Femur (tissue), 1 donor: ENCODE results near the gene CCDC12.

Experiments used
- DNase-seq: peaks from one replicate; pipeline ENCODE4 v3.0.0-alpha.2; 2017

The CCDC12 gene

DNA sequence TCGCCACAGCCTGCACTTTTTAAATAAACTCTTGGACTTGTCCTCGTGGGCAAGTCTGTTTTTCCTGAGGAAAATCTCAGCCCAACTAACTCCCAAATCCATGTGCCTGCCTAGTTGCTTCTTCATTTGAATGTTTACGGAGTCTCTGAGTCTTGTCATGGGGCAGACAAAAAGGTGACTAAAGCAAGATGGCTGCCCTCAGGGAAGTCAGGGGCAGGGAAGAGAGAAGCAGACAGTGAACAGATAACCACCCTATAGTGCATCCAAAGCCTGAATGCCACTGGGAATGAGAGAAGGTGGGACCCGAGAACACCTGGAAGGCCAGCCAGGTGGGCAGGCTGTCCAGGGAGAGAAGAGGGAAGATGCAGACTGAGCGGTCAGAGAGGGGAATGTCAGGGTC, 21.4 kb downstream of the CCDC12 start:
- no peak for DNase-seq

DNA sequence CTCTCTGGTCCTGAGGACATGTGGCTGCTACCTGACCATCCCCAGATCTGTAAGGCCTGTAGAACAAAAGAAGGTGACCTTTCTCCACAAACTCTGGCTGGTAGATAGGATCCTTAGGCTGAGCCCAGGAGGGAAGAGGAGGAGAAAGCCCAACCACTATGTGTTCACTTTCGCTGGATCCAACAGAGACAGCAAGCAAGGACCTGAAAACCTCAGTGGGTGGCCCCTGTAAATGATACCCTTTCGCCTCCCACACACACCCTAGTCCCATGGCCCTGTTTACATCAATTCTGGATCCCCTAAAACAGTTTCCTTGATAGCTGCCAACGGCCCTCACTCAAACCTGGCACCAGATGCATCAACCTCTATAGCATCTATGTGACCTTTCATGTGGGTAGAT, 22.4 kb downstream of the CCDC12 start:
- DNase-seq, result no peak

DNA sequence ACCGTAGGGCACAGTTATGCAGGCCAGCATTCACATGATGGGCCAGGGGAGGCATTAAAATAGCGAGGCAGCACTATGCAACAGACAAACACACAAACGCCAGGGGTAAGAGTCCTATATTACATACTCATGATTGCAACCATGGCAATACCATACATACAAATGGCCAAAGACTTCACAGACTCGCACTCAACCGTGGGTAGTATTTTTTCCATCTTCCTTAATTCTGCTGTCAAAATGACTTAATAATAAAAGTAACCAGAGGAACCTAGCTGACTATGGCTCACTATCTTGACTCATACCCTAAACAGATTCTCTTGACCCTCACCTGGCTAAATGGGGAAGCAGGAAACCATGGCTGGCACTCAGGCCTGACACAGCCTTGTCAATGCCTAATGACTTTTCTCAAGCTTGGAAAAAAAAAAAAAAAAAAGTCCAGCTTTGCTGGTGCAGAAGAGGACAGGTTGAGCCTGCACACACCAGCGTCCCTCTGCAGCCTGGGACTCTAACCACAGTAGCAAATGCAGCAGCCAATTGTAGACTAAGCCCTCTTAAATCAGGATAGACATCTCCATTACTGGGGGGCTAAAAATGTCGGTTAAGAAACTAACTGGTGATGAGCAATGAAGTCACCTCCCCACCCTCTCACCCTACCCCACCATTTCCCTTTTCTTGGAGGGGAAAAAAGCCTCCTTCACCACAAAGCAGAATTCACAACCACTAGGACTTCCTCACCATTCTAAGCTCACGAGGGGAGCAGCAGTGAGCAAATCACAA, 23.1 kb downstream of the CCDC12 start:
- DNase-seq, result no peak

DNA sequence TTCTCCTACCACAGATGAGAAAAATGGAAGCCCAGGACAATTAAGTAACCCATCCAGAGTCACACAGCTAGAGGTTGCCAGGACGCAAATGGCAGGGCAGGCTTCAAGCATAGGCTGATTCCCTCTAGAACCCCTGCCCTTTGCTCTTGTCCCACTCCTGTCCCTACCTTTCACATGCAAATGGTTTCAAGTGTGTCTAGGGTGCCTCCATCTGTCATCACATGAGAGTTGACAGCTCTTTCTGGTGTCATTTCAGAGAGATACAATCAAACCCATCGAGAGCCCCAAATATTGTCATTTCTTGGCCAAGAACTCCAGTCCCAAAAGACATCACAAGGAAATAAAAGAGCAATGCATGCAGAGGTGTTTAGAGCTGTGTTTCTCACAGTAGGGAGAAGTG, 23.7 kb downstream of the CCDC12 start:
- DNase-seq, result no peak

DNA sequence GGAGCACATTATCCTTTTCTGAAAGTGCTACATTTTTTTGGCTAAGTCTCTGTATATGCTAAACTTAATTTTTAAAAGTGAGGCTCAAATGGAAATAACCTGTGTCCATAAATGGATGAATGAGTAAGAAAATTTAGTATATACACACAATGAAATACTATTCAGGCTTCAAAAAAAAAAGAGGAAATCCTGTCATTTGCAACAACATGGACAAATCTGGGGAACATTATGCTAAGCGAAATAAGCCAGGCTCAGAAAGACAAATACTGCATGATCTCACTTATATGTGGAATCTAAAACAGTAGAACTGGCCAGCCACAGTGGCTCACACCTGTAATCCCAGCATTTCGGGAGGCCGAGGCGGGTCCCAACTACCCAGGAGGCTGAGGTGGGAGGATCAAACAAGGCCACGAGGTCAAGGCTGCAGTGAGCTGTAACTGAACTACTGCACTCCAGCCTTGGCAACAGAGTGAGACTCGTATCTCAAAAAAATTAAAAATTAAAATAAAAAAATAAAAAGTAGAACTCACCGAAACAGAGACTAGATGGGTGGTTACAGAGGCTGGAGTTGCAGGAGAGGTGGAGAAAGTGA, 25.8 kb downstream of the CCDC12 start:
- DNase-seq, result no peak

DNA sequence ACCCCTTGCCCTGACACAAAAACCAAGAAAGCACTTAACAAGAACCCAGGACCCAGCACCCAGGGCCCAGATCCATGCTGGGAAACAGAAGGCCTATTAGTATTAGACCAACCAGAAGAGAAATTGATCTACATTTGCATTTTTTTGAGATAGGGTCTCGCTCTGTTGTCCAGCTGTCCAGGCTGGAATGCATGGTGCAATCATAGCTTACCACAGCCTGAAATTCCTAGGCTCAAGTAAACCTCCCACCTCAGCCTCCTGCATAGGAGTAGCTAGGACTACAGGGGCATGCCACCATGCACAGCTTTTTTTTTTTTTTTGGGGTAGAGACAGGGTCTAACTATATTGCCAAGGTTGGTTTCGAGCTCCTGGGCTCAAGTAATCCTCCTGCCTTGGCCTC, 26.4 kb downstream of the CCDC12 start:
- DNase-seq, result no peak

DNA sequence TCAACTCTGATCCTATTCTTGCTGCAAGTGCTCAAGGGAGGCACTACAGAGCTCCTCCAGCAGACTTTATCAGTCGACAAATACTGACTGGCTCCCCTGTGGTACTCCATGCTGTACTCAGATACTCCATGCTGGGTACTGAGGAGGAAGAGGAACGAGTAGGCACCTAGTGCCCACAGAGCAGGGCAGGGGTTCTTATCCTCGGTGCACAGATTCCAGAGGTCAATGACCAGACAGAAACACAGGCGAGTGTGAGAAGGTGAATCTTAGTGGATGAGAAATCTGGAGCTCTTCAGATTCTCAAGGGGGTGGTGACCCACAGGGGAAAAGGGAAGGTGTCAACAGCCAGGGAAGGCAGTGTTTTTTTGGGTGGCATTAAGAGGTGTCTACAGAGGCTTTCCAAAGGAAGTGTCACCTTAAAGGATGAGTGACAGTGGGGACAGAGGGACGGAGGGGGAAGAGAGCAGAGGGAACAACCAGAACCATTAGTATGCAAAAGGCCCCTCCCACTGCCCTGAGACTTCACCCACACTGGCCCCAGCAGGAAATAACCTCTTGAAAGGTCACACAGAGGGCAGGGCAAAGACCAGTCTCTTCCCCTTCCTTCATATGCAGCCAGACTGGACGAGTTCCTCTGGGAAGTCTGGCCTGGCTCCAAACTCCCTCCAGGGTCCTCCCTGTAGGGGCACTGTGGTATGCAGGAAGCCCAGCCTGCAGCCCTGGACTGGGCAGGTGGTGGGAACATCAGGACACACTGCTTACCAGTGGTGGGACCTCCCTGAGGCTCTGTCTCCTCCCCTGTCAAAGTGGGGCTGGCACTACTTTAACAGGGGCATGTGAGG, 27.5 kb downstream of the CCDC12 start:
- DNase-seq, result peak; percentile 43

DNA sequence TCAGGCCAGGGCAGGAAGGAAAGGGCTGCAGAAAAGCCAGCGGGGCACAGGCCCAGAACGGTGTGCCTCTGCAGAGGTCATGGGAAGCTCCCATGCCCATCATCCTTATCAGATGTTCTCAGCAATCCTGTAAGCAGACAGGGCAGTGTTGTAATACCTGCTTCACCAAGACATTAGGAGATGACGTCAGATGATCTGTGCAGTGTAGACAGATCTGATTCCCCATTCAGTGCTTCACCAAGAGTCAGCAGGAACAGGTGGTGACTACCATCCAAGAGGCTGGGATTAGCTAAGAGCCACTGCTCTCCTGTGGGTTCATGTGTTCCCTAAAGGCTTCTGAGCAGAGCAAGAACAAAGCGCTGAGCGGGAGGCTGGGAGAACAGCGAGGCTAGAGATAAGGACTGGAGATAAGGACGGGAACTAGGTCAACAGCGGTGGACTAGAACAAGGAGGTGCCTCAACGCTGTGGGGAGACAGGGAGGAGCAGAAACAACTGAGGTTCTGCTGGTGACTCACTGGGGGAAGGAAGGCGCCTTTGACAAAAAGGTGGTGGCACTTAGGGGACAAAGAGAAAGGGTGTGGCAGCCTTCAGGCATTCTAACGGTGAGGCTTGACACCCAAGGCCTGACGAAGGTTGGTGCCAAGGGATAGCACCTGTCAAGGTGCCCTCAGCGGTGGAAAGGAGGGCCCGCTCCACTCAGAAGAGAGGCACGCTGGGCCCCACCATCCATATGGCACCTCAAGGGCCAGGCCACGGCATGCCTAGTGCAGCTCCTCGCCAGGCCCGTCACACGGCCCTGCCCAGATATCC, 28.4 kb downstream of the CCDC12 start:
- no peak for DNase-seq

DNA sequence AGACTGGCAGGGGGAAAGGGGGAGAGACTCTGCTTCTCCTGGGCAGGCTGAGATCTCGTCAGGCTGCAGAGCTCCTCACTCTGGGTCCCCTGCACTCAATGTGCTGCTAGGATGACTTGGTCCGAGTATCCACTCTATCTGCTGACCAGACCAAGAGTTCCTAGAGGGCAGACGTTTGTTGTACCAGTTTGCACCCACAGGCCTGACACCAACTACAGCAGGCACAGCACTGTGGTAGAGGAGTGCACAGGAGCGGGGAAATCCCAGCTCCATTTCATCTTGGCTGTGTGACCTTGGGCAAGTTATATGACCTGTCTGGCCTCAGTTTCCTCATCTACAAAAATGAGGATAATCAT, 29.0 kb downstream of the CCDC12 start:
- DNase-seq, result no peak

DNA sequence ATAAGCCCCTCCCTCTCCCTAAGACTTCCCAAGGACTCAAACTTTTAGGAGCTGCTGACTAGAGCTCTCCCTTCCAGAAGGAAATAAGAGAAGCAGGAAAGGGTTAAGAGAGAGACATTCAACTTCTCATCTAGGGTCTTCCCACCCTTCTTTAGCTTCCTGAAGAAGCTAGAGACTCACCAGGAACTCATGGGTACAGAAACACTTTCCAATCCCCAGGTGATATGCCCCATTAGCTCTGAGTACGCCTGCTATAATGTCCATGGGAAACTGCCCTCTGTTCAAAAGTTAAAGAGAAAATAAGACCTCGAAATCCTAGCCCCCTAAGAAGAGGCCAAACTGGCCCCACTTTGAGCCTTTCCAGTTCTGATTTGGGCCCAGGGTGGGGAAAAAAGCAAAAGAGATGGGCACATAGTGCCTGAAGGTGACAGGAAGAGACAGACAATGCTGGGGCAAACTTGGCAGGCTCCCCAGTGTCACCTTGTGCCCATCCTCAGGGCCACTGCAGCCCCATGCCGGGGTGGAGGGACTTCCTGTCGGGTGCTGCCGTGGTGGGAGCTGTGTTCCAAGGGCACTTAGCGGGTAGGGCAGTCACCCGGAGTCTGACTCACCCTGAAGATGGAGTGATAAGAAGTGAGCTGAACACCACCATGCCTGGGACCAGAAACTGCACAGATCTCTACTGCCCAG, 29.5 kb downstream of the CCDC12 start:
- no peak for DNase-seq

DNA sequence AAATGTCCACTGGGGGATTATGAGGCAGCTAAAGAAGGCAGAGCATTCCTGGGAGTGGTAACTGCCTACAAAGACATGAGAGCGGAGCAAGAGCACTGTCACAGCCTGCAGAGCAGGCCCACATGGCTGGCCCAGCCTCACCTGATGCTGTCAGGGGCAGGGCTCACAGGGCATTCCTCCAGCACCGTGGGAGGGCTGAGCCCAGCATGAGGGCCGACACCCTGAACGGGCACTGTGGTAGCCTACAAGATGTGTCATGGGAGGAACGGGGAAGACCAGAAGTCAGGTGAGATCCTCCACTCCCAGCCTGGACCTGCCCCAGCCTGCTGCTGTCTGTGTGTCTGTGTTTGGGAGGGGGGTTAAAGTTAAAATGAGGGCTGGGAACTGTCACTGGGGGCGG, 30.1 kb downstream of the CCDC12 start:
- DNase-seq, result no peak

DNA sequence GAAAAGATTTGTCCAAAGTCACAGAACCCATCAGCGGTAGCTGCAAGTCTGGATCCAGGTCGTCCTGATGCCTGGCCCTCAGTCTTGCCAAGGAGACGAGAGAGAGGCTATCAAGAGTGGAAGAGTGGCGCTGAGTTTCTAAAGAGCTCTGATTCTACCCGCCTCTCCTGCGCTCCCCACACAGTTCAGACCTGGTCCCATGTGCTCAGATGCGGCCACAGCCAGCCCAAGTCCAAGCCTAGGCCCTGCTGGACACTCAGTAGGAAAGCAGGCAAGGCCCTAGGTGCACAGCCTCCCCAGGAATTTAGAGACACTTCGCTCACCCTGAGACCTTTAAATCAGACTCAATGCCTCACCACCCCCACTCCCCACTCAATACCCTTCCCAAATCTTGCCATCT, 32.4 kb downstream of the CCDC12 start:
- no peak for DNase-seq

DNA sequence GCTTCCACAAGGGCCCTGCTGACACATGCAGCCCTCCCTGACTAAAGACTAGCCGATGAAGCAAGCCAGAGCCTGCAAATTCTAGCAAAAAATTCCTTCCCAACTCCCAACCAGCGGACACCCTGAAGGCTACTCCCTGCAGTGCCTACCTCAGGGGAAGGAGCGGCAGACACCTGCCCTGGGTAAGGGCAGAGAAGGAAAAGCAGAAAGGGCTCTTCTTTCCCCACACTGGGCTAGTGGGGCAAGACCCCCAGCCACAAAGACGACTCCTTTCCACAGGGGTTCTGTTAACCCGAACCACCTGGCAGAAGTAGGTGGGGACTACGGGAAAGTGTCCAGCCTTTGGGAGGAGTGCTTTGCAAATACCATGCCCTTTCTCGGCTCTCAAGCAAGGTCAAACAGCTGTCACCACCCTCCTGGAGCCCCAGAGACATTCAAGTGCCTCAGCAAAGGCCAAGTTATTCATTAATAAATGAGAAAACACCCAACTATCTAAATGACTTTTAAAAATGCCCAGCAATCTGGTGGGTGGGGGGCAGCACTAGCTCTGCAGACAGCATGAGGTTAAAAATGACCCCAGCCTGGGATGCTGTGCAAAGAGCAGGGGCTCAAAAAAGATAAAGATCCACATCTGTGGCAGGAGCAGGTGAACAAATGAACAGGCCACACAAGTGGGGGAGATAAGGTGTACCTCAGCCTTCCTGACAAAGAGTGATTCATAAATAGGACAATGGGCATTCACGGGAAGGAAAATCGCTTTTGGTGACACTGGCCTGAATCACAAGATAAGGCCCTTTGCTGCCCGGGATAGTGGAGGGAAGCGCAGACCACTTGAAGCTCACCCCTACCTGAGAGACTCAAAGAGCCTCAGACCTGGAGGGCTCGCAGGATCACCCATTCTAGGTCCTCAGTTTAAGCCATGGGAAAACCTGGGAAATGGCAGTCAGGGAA, 33.0 kb downstream of the CCDC12 start:
- no peak for DNase-seq

DNA sequence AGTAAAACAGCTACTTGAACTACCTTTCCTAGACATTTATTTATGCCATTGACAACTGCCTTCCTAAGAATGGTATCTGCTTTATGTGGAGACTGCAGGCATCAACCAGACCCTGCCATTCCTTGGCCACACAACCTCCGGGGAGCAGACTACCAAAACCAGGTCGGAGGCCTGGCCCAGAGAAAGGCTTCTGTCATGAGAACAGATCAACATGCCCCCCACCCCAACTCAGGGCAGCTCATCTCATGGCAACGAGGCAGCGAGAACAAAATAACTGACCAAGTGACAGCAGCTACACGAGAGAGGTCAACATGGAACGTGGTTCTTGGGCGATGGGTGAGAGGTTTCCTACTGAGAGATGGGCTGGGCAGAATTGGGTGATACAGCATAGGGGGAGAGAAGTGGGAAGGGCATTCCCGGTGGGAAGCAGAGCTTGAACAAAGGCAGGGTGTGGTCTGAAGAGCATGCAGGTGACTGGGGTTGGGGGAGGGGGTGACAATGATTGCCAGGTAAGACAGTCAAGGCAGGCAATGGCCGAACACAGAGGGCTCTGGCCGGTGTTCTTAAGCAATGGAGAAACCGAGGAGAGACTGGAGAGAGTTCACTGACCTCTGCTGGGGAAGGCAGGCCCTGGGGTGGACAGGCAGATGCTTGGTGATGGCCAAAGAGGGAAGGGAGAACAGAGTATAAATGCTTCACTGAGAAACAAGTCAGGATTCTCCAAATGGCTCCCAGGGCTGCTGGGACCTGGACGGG, 33.9 kb downstream of the CCDC12 start:
- no peak for DNase-seq

DNA sequence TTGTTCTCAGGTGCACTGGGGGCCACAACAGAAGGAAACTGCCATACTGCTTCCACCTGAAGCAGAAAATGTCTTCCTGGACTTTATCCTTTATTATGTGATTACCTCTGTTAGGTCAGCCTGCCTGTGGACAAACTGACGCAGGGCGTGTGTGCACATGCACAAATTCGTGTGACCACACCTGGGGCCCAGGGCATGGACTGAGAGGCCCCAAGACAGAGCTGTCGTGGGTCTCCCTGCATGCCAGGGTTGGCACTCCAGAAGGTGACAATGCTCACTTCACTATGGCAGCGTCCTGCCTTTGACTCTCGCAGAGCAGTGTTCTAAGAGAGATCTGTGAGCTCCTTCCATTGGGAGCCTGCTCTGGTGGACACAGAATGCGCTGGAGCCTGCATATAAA, 34.5 kb downstream of the CCDC12 start:
- DNase-seq, result no peak

DNA sequence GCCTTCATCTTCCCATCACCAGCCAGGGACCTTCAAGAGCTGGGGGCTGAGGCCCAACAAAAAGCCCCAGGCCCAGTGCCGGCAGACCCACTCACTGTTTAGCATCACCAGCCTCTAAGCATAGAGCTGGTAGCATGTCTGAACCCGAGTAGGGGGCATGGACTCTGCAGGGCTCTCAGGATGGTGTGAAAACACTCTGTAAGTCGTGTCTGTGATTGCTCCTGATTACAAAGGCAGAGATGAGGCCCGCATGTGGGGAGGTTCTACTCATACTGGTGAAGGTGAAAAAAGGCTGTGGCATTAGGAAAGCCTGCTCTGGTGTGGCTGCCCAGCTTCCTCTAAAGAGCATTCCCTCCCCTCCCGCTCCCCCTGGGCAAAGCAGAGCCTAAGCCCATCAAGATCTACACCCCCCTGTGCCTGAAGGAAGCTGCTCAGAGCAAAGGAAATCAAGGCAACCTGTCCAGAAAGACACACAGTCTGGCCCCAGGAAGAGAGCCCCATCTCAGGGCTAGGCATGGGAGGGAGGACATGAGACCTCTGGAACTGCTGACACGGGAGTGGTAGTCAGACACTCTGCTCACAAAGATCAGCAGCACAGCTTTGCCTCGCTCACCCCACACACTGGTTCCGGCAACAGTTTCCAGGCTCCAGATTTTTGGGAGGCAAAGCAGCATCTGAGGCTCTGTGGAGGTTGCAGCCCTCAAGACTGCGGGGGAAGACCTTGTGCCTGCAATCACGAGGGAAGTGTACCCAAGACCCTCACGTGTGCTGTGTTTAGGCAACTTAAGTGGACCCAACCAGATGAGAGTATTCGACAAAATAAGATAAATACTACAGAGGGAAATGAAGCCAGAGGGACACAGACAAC, 36.7 kb downstream of the CCDC12 start:
- DNase-seq, result no peak

DNA sequence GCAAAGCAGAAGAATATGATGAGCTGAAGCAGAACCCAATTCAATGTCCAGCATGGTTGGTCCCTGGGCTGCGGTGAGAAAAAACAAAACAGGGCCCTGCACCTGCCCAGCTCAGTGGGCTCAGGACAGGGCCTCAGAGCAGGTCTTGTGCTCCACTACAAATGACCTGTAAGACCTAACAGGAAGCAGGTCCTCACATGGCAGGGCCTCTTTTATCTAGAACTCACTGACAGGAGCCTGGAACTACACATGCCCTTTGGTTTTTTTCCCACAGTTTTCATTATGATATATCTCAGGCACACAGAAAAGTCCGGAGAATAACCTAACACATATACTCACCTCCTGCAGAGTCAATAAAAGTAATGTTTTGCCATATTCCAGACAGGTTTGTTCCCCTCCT, 38.4 kb downstream of the CCDC12 start:
- DNase-seq, result no peak

DNA sequence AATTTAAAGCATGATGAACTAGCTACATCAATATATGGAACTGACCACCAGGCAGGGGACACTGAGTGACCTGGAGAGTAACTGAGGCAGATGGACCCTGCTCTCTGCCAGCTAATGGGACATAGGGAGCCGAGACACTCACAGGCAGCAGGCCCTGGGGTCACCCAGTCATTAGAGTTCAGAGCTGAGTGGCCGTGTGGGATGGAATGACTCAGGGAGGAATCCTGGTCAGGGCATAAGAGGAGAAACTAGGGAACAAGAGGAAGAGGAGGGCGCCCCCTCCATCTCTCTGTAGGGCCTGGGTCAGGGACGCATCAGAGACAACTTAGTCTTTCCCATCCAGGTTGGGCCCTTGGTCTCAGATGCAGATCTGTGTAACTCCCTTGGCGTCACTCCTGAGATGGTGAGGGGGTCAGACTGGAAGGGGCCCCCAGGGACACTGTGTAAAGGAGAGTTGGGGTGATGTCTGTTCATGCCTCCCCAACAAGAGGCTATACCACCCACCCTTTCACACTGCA, 39.8 kb downstream of the CCDC12 start:
- DNase-seq, result no peak

DNA sequence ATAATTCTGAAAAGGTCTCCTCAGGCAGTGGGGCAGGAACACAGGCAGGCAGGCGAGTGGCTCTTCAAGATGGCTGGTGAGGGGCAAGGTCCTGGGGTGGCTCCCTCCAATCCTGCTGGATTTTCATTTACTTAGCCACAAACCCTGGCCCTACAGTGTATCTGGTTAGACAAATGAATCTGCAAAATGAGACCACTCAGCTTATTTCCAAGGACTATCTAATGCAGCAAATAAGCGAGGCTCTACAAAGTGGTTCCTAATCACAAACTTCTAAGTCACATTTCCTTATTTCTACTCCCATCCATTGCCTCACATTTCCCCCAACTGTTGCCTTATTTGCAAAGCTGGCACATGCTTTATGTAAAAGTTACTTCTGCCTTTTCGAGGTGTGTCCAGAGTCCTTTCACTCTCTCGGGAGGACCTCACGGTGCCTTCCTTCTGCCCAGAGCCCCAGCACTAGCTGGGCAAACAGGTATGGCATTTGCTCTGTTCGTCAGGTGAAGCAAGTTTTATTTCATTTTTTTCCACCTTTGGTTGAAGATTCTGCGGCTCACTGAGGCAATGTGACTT, 40.5 kb downstream of the CCDC12 start:
- no peak for DNase-seq
